SIG-M5 treated with dmso at 0.1 percent for 504 hours (cell line): ENCODE data around the gene PLD1.
"Not testable (repeated sequence)": the region's sequence is repeated elsewhere in the genome, so short reads cannot be mapped to it uniquely, and the experiment has no call there.

Experiments used
- DNase-seq: peaks from one replicate; lab custom pipeline; 2025; ENCODE audit not compliant: unreplicated experiment; lab: John Stamatoyannopoulos, UW

The PLD1 gene

DNA sequence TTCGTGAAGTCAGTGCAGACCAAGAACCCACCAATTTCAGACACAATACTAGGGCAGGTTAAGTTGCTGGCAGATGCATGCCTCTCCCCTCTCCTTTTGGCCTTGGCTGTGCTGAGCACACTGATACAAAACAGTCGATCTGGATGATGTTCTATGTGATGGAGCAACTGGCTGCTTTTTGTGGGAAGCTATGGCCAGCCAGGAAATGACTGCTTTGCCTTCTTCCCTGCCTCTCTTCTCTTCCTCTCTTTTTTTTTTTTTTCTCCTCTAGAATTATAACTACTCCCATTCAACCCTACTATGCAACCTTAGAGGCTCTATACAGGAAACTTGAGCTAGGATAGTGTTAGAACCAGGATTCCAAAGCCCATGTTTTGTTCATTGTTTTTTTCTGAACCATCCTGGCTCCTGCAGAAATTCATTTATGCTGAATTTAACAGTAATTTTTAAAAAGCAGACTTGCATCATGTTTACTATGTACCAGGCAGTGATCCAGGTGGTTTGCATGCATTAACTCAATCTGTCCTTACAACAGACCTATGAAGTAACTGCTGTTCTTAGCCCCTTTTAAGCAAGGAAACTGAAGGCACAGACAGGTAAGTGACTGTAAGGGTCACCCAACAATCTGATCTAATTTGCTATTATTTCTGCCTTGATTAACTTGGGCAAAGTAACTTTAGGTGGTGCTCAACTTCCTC lies 62.9 kb downstream of the PLD1 start:
- DNase-seq, result no peak

DNA sequence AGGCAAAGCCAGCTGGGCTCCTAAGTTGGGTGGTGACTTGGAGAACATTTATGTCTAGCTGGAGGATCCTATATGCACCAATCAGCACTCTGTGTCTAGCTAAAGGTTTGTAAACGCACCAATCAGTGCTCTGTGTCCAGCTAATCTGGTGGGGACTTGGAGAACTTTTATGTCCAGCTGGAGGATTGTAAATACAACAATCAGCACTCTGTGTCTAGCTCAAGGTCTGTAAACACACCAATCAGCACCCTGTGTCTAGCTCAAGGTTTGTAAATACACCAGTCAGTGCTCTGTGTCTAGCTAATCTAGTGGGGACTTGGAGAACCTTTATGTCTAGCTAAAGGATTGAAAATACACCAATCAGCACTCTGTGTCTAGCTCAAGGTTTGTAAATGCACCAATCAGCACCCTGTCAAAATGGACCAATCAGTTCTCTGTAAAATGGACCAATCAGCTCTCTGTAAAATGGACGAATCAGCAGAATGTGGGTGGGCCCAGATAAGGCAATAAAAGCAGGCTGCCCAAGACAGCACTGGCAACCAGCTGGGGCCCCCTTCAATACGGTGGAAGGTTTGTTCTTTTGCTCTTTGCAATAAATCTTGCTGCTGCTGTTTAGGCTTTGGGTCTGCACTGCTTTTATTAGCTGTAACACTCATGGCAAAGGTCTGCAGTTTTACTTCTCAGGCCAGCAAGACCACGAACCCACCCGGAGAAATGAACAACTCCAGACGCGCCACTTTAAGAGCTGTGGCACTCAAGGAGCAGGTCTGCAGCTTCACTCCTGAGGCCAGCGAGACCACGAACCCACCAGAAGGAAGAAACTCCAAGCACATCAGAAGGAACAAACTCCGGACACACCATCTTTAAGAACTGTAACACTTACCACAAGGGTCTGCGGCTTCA lies 63.7 kb downstream of the PLD1 start:
- DNase-seq, result not testable (repeated sequence)

DNA sequence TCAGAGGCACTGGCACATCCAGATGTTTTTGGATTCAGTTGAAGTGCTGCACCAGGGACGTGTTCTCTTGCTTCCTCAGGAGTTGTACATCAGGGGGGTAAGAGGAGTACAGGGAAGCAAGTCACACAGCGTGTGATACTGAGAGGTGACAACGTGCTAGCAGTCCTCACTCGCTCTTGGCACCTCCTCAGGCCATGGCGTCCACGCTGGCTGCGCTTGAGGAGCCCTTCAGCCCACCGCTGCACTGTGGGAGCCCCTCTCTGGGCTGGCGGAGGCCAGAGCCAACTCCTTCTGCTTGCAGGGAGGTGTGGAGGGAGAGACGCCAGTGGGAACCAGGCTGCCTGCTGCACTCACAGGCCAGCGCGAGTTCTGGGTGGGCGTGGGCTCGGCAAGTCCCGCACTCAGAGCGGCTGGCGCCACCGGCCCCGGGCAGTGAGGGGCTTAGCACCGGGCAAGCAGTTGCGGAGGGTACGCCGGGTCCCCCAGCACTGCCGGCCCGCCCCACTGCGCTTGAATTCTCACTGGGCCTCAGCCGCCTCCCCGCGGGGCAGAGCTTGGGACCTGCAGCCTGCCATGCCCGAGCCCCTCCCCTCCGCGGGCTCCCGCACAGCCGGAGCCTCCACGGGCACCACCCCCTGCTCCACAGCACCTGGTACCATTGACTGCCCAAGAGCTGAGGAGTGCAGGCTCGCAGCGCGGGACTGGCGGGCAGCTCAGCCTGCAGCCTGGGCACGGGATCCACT lies 64.5 kb downstream of the PLD1 start:
- no peak for DNase-seq

DNA sequence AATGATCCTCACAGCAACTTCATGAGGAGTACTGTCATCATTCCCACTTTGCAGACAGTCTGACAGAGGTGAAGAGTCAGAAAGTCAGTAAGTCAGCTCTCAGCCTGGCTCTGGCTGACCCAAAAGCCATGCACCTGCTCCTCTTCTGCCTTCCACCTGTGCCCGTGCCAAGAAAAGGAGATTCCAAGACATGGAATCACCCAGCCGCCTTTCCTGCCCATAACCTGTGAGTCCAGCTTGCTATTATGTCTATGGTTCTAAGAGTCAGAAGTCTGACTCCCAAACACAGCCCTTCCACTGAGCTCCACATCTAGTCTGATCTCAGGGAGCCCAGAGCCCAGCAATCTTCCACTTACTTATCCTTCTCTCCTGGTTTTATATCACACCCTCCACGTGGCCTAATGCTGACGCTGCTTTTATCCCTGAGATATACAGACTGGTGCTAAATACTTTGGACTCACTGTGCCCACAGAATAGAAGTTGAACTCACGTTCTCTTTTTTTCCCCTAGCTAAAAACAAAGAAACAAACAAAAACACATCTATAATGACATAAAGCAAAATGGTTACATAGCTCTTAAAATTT lies 66.0 kb downstream of the PLD1 start:
- DNase-seq, result no peak

DNA sequence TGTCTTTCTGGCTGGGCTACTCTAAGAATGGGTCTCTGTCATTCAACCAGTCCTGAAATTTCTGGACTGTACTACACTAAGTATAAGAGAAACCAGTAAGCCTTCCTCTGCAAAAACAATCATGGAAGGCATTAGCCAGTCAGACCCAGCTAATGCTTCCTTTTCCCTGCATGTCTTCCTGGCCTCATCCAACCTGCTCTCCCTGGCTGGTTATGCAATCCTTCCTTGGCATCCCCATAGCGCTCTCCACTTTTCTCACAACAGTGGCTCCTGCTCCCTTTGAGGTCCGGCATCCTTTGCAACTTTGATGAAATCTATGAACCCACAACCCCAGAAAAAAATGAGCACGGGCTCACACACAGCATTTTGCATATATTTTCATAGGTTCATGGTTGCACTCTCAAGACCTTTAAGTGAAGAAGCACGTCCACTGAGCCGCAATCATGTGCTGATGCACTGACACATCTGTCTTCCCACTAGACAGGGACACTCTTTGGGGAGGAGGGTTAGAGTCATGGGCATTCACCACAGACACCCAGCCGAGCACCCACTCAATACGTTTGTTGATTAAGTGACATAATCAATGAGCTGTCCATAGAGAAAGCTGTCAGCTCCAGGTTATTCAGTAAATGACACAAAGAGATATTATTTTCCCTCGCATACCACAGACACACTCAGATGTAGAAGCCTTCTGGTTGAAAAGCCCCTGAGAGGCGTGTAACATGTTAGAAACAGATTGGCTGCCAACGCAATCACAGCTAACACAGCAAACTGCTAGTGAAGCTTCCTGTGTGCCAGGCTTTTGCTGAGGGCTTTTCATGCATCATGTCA lies 66.7 kb downstream of the PLD1 start:
- DNase-seq, result no peak

DNA sequence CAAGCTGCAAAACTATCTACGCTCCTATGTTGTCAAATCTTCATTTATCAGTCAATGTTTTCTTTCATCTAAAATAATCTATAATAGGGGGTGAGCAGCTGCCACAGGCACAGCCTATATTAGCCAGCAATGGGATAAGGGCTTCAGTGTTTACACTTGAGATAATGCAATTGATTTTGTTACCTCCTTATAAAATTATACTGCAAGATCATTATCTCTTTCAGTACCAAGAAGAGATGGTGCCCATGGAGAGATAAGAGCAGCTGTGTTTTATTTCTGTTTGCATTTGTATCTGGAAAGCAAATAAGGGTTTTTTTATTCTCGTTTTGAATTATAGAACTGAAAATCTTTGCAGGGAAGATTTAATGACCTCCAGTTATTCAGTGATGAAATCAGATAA lies 68.9 kb downstream of the PLD1 start:
- no peak for DNase-seq

DNA sequence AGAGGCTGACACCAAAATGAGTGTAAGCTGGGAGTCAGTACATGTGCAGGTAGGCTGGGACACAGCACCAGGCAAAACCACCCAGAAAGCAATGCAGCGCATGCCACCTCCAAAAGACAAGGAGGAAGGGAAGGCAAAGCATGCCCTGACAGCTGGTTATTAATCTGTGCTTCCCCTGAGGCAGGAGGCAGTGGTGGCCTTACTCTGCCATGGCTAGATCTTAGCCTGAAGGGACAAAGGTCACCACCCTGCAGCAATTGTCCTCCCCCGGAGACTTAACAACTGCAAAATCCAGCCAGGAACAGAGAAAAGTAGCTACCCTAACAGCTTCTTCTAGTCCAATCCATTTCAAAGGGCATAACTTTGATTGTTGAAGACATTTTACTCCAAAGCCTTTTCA lies 73.7 kb downstream of the PLD1 start:
- no peak for DNase-seq

DNA sequence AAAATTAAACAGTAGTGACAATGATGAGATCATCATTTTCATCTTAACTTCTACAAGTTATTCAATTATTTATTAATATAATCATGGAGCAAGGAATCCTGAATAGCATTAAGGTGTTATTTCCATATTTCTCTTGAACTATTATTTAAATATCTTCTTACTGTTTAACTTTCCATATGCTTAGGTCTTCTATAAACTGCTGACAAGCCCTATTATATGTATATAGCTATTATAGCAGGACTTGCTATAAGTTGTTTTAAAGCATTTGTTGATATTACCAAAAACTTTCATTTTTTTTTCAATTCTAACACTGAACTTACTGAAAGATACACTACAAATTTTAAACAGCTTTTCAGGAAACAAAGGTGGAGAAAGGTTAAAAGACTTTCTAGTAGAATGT lies 76.7 kb downstream of the PLD1 start:
- no peak for DNase-seq

DNA sequence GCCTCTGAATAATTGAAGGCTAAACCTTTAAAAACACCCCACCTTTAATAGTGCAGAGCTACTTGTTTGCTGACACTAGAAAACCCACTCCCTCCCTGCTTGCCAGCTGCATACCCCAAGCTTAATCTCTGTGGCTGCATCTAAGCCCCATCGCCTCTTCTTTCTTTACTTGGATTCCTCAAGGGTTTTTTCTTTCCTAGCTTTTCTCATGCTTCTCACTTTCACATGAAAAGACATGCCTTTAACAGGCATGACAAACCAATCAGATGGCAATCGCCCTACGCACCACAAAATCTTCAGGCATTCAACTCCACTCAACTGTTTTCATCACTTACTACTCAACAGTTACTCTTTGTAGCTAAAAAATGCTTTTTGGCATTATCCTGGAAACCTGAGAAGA lies 77.5 kb downstream of the PLD1 start:
- no peak for DNase-seq

DNA sequence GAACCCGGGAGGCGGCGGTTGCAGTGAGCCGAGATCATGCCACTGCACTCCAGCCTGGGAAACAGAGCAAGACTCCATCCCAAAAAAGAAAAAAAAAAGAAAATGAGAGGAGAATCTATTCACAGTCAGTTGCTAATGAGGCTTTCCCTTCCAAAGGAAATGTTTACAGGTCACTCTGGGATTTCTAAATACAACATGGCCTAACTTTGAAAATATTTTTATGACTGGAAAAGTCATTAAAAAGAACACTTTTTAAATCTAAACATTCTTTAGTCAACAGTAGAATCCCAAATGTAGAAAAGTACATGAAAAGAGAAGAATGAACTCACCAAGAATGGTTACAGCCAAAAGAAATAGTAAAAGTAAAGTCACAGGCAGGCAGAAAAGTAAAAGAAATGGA lies 78.6 kb downstream of the PLD1 start:
- no peak for DNase-seq

DNA sequence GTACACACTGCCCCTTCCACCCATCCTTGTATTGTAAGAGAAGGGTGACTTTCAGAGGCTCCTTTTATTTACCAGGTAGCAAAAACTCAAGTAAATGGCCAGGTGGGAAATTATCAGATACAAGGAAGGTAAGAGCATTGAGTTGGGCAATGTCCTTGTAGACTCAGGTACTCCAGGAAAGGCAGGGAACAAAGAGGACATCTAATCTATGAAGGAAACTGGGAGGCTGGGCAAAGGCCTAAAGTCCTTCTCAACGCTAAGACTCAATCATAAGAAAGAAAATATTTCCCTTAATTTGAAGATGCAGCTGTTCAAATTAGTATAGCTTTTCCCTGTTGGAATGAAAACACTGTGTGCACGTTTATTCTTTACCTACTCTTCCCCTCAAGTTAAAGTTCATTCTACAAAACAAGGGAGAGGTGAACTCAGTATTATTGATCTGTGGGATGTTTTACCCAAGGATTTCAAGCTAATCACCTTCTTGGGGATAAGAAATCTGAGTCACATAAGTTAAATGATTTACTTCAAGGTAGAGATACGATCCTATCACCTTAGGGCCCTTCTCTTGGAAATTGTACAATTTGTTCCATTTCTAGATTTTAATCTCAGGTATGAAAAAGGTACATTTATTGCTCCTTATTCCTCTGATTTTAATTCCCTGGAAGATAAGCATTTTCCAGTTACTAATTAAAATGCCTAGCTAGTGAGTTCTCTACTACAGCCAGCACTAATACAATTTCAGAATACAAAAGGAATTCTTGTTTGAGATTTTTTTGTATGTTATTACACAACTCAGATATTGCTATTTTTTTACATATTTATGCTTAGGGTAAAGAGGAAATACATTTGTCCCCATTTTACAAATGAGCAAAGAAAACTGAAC lies 80.6 kb downstream of the PLD1 start:
- DNase-seq, result no peak

DNA sequence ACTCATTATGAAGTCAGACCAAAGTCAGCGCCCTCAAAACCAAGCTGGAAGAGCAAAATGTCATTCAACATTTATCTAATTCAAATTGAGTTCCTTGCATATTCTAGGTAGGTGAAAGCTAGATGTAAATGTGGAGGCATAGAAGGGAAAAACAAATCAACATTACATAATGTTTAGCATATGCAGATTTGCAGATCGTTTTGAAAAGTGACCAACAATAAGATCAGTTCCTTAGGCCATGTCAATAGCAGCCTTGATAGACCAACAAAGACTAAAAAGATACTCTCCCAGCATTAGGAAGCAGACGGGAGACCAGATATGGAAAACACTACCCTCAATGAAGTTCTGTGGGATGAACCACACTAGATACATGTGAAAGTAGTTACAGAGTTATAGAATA lies 83.0 kb downstream of the PLD1 start:
- no peak for DNase-seq

DNA sequence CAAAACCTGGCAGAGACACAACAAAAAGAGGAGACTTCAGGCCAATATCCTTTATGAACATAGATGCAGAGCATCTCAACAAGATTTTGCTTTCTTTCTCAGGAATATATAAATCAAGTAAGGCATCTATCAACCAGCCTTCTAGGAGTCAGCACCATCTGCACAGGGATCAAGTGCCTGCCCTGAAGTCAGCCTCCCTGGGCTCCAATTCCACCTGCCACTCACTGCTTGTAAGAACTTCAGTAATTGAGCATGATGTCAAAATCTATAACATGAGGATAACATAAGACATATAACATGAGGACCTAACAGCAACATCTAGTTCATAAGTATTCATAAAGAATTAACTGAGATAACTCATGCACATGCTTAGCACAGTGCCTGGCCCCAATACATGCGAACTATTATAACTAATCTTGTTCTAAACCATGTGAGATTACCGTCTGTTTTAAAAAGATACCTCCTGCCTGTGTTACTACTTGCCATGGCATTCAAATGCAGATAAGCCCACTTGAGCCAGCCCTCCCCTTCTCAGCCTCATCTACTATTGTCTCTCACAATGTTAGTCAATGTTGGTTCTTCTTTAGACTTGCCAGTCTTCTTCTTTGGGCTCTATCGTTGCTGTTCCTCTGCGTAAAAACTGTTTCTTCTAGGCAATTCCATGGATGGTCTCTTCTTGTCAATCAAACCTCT lies 91.6 kb downstream of the PLD1 start:
- DNase-seq, result no peak

DNA sequence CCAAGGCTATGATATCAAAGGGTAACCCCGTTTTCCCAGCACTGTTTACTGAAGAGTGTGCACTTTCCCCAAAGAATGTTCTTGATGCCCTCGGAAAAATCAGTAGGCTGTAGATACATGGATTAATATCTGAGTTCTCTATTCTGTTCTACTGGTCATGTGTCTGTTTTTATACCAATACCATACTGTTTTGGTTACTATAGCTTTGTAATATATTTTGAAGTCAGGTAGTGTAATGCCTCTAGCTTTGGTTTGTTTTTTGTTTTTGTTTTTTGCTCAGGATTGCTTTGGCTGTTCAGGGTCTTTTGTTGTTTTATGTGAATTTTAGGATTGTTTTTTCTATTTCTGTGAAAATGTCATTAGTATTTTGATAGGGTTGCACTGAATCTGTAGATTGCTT lies 95.1 kb downstream of the PLD1 start:
- DNase-seq, result no peak

DNA sequence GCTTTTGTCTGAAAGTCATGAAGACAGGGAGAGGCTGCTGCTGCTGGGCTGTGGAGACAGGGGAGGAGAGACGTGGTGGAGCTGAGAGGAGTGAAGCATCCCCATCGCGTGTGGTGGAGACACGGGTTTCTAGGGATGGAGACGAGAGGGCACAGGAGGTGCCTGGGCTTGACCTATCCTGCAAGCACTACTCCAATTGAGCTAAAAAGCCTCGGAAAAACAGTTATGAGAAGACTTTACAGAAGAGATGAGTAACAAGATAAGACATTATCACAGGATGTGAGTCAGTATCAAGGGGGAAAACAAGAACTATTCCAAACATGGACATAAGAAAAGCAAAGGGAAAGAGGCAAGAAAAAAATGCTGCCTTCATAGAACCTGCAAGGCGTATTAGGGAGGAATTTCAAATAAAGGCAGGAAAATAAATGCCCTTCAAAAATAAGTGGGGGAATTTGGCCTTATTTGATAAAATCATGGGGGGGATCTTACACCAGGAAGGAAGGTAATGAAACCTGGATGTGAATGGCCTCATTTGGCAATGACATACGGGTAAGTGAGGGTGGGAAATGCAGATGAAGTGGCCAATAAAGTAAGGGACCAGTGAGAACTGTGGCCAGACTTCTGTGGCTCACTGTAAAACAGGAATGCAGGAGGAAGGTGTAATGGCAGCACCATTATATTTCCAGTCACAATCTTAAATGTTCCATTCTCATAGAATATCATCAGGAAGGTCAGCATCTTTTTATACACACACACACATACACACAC lies 97.9 kb downstream of the PLD1 start:
- DNase-seq, result no peak

DNA sequence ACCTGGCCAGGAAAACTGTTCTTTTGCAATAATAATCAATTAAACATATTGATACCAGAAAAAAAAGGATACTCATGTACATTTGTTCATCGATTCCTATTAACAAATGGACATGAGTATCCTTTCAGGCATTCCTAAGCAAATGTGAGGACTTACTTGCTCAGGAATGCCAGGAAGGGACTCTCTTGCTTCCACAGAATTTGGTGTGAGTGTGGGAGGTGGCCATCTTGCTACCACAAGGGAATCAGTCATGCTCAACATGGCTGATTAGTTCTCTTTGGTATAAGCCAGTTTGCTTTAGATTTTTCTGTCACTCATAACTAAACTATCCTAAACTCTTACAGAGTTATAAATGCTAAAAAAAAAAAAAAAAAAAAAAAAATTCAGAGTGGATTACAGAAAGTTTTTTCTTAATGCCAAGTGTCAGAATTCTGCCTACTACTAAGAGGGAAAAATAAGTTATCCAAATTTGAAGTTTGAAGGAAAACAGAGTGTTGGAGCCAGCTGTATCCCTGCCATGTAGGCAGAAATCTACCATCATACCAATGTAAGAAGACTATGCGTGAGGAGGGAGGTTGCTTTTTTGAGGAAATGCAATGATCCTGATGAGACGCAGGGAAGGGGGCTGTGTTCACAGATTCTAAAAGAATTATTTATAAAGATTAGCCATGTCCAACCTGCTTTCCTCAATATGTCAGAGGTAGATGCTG lies 98.7 kb downstream of the PLD1 start:
- DNase-seq, result no peak

DNA sequence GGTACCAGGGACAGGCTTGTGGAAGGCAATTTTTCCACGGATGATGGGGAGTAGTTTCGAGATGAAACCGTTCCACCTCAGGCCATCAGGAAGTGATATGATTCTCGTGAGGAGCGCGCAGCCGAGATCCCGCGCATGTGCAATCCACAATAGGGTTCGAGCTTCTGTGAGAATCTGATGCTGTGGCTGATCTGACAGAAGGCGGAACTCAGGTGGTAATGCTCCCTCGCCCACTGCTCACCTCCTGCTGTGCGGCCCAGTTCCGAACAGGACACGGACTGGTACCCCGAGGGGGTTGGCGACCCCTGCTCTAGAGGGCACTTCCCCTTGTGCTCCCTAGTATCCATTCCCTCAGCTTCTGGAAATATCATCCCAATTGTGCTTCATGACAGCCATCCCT lies 99.9 kb downstream of the PLD1 start:
- DNase-seq, result no peak

DNA sequence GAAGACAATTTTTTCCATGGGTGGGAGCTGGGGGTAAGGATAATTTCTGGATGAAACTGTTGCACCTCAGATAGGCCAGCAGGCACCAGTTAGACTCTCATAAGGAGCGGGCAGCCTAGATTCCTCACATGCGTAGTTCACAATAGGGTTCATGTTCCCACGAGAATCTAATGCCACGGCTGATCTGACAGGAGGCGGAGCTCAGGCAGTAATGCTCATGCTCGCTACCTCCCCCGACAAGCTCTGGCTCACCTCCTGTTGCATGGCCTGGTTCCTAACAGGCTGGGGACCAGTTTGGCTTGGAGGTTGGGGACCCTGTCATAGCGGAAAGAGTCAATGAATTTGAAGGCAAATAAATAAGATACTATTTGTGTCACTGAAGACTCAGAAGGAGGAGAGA lies 105.5 kb downstream of the PLD1 start:
- DNase-seq, result no peak
